Loucy (cell line): ENCODE measurements around the gene NPTXR.

Source experiments
- H2AFZ ChIP-seq: fragments of 200-600 bp; sonication (generic); 2 replicates; pipeline ENCODE4 v1.6.0; 2016; ENCODE audit warnings: antibody characterized with exemption, mild to moderate bottlenecking, low read length, moderate library complexity
- H3F3A ChIP-seq: fragments of 200-600 bp; 2 replicates; pipeline ENCODE4 v1.6.0; 2016; ENCODE audit warnings: antibody characterized with exemption, low read depth, mild to moderate bottlenecking
- H3K27me3 ChIP-seq: fragments of 200-600 bp; sonication (generic); 2 replicates; pipeline ENCODE4 v1.6.1; 2014; ENCODE audit warnings: low read length, mild to moderate bottlenecking; ENCODE audit not compliant: insufficient read depth, poor library complexity, severe bottlenecking
- H3K36me3 ChIP-seq: fragments of 200-600 bp; sonication (generic); 2 replicates; pipeline ENCODE4 v1.6.1; 2016; ENCODE audit warnings: low read length; ENCODE audit not compliant: insufficient read depth
- H3K4me1 ChIP-seq: fragments of 200-600 bp; sonication (generic); 2 replicates; pipeline ENCODE4 v1.5.1; 2014; ENCODE audit warnings: low read length, mild to moderate bottlenecking; ENCODE audit not compliant: insufficient read depth, poor library complexity, severe bottlenecking
- H3K4me2 ChIP-seq: fragments of 200-600 bp; sonication (generic); 2 replicates; pipeline ENCODE4 v1.6.0; 2014; ENCODE audit warnings: antibody characterized with exemption, low read length, low read depth, mild to moderate bottlenecking; ENCODE audit not compliant: poor library complexity, severe bottlenecking
- H3K4me3 ChIP-seq: fragments of 200-600 bp; sonication (generic); 2 replicates; pipeline ENCODE4 v1.5.1; 2014; ENCODE audit warnings: low read length, mild to moderate bottlenecking, mixed read lengths; ENCODE audit not compliant: poor library complexity, severe bottlenecking
- H3K79me2 ChIP-seq: fragments of 200-600 bp; sonication (generic); 2 replicates; pipeline ENCODE4 v1.6.1; 2014; ENCODE audit warnings: low read length; ENCODE audit not compliant: insufficient read depth
- H3K9ac ChIP-seq: fragments of 200-600 bp; sonication (generic); 2 replicates; pipeline ENCODE4 v1.6.0; 2014; ENCODE audit warnings: mild to moderate bottlenecking, low read depth, low read length, moderate library complexity; ENCODE audit not compliant: poor library complexity, severe bottlenecking
- H3K9me2 ChIP-seq: fragments of 200-600 bp; sonication (generic); replicated peaks from 2 replicates; pipeline ENCODE4 v1.6.1; 2016; ENCODE audit warnings: low read depth, low read length, mixed read lengths
- H3K9me3 ChIP-seq: fragments of 200-600 bp; sonication (generic); 2 replicates; pipeline ENCODE4 v1.6.1; 2014; ENCODE audit warnings: mild to moderate bottlenecking, antibody characterized with exemption, low read length, low read depth; ENCODE audit not compliant: insufficient read depth
- H4K20me1 ChIP-seq: fragments of 200-600 bp; sonication (generic); 2 replicates; pipeline ENCODE4 v1.6.0; 2014; ENCODE audit warnings: antibody characterized with exemption, low read length, mild to moderate bottlenecking; ENCODE audit not compliant: insufficient read depth, poor library complexity, severe bottlenecking
- CTCF ChIP-seq: fragments of 200-600 bp; sonication (generic); conservative IDR thresholded peaks from 2 replicates; pipeline ENCODE4 v1.5.1; 2014; ENCODE audit warnings: mild to moderate bottlenecking, antibody characterized with exemption, low read length
- EZH2phosphoT487 ChIP-seq: fragments of 200-600 bp; IDR thresholded peaks from 2 replicates; pipeline ENCODE4 v1.6.1; 2018; ENCODE audit warnings: antibody characterized with exemption, mild to moderate bottlenecking, moderate library complexity, borderline replicate concordance

The NPTXR gene

GRCh38 chr22:38833061-38833460 is 10.8 kb downstream of the NPTXR start:
- H2AFZ ChIP-seq: no peak overlapping the region
- TF ChIP-seq EZH2phosphoT487 (no peak), CTCF (no peak)
- no peak overlapping the region for H3K4me3 ChIP-seq
- no peaks in the 10 kb centered on the region for H3K9me2 ChIP-seq
- H4K20me1 ChIP-seq: no peaks in the 10 kb centered on the region
- no peaks in the 10 kb centered on the region for H3K4me1 ChIP-seq
- H3K27me3 ChIP-seq: no peaks in the 10 kb centered on the region
- H3F3A ChIP-seq: no peaks in the 10 kb centered on the region
- H3K79me2 ChIP-seq: no peaks in the 10 kb centered on the region
- no peaks in the 10 kb centered on the region for H3K36me3 ChIP-seq
- H3K9me3 ChIP-seq: no peaks in the 10 kb centered on the region
- no peak overlapping the region for H3K4me2 ChIP-seq
- no peak overlapping the region for H3K9ac ChIP-seq

GRCh38 chr22:38832005-38832978 is 11.5 kb downstream of the NPTXR start:
- no peak overlapping the region for H3K9ac ChIP-seq
- H2AFZ ChIP-seq: no peak overlapping the region
- no peak overlapping the region for H3K4me3 ChIP-seq
- H4K20me1 ChIP-seq: no peaks in the 10 kb centered on the region
- no peaks in the 10 kb centered on the region for H3K79me2 ChIP-seq
- H3F3A ChIP-seq: no peaks in the 10 kb centered on the region
- H3K4me2 ChIP-seq: no peak overlapping the region
- TF ChIP-seq CTCF (no peak), EZH2phosphoT487 (no peak)
- H3K9me2 ChIP-seq: no peaks in the 10 kb centered on the region
- H3K9me3 ChIP-seq: no peaks in the 10 kb centered on the region
- no peaks in the 10 kb centered on the region for H3K4me1 ChIP-seq
- no peaks in the 10 kb centered on the region for H3K36me3 ChIP-seq
- no peaks in the 10 kb centered on the region for H3K27me3 ChIP-seq

- no peak overlapping the region for H3K9ac ChIP-seq
- no peaks in the 10 kb centered on the region for H3K4me1 ChIP-seq
Measured at GRCh38 chr22:38831166-38831945, 12.5 kb downstream of the NPTXR start.

More at GRCh38 chr22:38831166-38831945, 12.5 kb downstream of the NPTXR start:
- H3K27me3 ChIP-seq: no peaks in the 10 kb centered on the region
- no peaks in the 10 kb centered on the region for H3K79me2 ChIP-seq
- TF ChIP-seq CTCF: no peak
- H3K4me2 ChIP-seq: no peak overlapping the region
- no peaks in the 10 kb centered on the region for H3K9me3 ChIP-seq
- no peaks in the 10 kb centered on the region for H4K20me1 ChIP-seq
- no peaks in the 10 kb centered on the region for H3K9me2 ChIP-seq
- H3F3A ChIP-seq: no peaks in the 10 kb centered on the region
- H2AFZ ChIP-seq: no peak overlapping the region
- no peaks in the 10 kb centered on the region for H3K36me3 ChIP-seq
- no peak overlapping the region for H3K4me3 ChIP-seq
